Mucosa of stomach (tissue), 1 donor: ENCODE results near the gene SSTR3.

Experiments
- H3K27me3 ChIP-seq: one replicate; pipeline ENCODE4 v1.7.0; 2013; ENCODE audit warnings: mild to moderate bottlenecking, low read length; ENCODE audit not compliant: control insufficient read depth, insufficient read depth
- H3K36me3 ChIP-seq: one replicate; pipeline ENCODE4 v1.7.0; 2013; ENCODE audit warnings: low read length; ENCODE audit not compliant: control insufficient read depth, insufficient read depth
- H3K4me1 ChIP-seq: one replicate; pipeline ENCODE4 v1.7.0; 2013; ENCODE audit warnings: mild to moderate bottlenecking, low read length; ENCODE audit not compliant: control insufficient read depth, insufficient read depth
- H3K4me3 ChIP-seq: one replicate; pipeline ENCODE4 v1.7.0; 2013; ENCODE audit warnings: low read length
- H3K9ac ChIP-seq: one replicate; pipeline ENCODE4 v1.7.0; 2013; ENCODE audit warnings: mild to moderate bottlenecking, low read length, moderate library complexity
- H3K9me3 ChIP-seq: one replicate; pipeline ENCODE4 v1.7.0; 2013; ENCODE audit warnings: mild to moderate bottlenecking, low read length, moderate library complexity; ENCODE audit not compliant: control insufficient read depth
- donor health status: Pancreatic carcinoma.

Gene SSTR3

GRCh38 chr22:37220543-37220981 lies 8.3 kb upstream of the SSTR3 start:
- Histone ChIP-seq H3K9me3 (no peaks in the 10 kb centered on the region), H3K4me3 (no peak overlapping the region), H3K4me1 (no peaks in the 10 kb centered on the region), H3K36me3 (no peaks in the 10 kb centered on the region), H3K27me3 (no peaks in the 10 kb centered on the region), H3K9ac (no peak overlapping the region)

DNA sequence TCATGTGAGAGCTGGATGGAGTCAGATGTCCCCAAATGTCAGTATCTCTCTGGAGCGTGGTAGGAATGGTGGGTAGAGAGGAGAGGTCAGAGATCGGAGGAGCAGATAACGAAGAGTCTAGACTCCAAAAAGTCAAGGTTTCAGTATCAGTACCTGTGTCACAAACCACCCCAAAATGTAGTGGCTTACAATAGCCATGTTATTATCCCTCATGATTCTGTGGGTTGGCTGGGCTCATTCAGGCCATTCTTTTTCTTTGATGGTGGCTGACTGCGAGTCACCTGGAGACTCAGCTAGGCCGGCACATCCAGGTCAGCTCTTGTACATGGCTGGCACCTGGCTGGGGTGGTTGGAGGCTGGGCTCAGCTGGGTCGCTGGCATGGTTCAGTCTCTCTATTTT lies 7.3 kb upstream of the SSTR3 start:
- Histone ChIP-seq H3K4me3 (no peak overlapping the region), H3K9me3 (no peaks in the 10 kb centered on the region), H3K9ac (no peak overlapping the region), H3K36me3 (no peaks in the 10 kb centered on the region), H3K4me1 (no peaks in the 10 kb centered on the region), H3K27me3 (no peaks in the 10 kb centered on the region)

DNA sequence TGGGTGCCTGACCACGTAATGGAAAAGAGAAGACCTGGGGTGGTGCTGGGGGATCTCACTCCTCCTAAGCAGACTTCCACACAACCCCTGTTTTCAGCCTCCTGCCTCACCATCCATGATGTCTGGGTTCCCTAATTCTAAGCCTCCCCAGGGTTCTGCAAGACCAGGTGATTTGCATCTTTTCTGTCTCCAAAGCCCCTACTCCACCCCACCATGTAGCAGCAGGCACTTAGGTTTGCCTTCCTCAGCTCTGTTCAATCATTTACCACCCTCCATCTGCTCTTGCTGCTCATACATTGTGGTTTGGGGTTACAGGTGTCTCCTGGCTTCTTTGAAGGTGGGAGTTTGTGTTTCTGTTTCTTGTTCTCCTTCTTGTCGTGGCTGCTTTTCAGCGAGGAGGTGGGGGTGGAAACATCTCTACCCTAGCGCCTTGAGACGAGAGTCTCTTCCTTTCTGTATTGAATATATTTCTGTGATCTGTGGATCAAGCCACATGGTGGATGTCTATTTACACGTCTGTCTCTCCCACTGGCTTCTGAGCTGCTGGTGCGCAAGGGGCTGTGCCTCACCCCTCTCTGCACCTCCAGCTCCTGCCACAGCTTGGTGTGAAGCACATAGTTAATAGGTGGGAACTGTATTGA lies 6.6 kb upstream of the SSTR3 start:
- Histone ChIP-seq H3K4me3 (no peak overlapping the region), H3K36me3 (no peaks in the 10 kb centered on the region), H3K27me3 (no peaks in the 10 kb centered on the region), H3K9me3 (no peaks in the 10 kb centered on the region), H3K4me1 (no peaks in the 10 kb centered on the region), H3K9ac (no peak overlapping the region)

GRCh38 chr22:37218399-37218770 lies 6.1 kb upstream of the SSTR3 start:
- Histone ChIP-seq H3K9me3 (no peaks in the 10 kb centered on the region), H3K4me3 (no peak overlapping the region), H3K27me3 (no peaks in the 10 kb centered on the region), H3K4me1 (no peaks in the 10 kb centered on the region), H3K9ac (no peak overlapping the region), H3K36me3 (no peaks in the 10 kb centered on the region)

DNA sequence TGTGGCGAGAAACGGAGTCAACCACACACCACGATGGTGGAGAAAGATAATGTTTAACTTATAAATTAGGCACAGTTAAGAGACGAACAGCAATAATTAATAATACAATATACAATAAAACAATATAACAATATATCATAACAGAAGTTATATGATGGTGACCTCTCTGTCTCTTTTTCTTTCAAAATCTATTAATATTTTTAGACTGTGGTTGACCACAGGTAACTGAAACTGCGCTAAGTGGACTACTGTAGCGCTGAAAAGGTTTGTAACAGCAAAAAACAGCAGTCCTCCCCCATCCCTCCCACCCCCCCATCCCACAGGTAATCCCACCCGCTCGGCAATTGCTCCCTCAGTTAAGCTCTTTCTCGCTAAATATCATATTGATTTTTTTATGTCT lies 3.6 kb upstream of the SSTR3 start:
- Histone ChIP-seq H3K9me3 (no peaks in the 10 kb centered on the region), H3K4me3 (no peak overlapping the region), H3K4me1 (no peaks in the 10 kb centered on the region), H3K9ac (no peak overlapping the region), H3K27me3 (peaks cover 5% of the 10 kb centered on the region), H3K36me3 (no peaks in the 10 kb centered on the region)

DNA sequence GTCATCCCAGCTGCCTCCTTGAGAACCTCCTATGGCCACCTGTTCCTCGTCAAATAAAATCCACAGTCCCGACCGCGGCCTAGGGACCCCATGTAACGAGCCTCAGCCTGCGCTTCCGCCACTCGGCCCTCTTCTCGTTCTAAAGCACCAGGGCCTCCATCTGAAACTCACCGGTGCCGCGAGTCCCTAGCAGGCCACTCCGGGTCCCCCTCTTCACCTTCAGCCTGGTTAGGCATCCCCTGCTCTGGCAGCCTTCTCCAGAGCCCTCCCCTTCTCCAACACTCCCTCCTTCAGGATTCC lies 2.4 kb upstream of the SSTR3 start:
- H3K4me1 ChIP-seq: no peaks in the 10 kb centered on the region
- H3K9me3 ChIP-seq: no peaks in the 10 kb centered on the region
- H3K27me3 ChIP-seq: peaks cover 12% of the 10 kb centered on the region
- no peak overlapping the region for H3K4me3 ChIP-seq
- H3K36me3 ChIP-seq: no peaks in the 10 kb centered on the region
- no peak overlapping the region for H3K9ac ChIP-seq

GRCh38 chr22:37213941-37214730 lies 1.9 kb upstream of the SSTR3 start:
- H3K4me3 ChIP-seq: no peak overlapping the region
- no peaks in the 10 kb centered on the region for H3K36me3 ChIP-seq
- no peaks in the 10 kb centered on the region for H3K9me3 ChIP-seq
- H3K4me1 ChIP-seq: no peaks in the 10 kb centered on the region
- H3K27me3 ChIP-seq: peaks cover 12% of the 10 kb centered on the region
- no peak overlapping the region for H3K9ac ChIP-seq

DNA sequence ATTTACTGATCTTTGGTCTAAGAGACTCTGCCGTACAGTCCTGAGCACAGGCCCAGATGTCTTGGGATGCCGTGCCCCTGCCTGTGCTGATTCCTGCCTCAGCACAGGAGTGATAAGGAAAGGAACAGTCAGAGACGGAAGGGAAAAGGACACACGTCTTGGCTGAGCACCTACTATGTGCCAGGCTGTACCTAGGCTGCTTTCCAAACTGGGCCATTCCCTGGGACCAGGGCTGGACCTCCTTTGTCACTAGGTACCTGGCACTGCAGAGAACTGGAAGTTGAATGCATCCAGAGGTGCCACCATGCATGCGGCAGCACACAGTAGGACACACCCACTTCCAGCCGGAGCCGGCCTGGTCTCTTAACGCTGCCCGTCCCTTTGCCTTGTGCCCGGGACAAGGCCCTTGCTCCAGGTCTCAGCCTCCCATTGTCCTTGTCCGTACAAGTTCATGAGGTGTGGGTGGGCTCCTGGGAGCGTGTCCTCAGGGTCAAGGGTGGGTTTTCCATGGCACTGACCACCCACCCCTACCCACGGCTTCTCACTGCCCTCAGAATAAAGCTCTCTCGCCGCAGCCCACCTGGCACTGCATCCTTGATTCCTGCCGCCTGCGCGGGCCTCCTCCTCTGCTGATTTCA lies 1.1 kb upstream of the SSTR3 start:
- H3K4me3 ChIP-seq: no peak overlapping the region
- H3K9me3 ChIP-seq: no peaks in the 10 kb centered on the region
- no peak overlapping the region for H3K9ac ChIP-seq
- no peaks in the 10 kb centered on the region for H3K36me3 ChIP-seq
- H3K27me3 ChIP-seq: peaks cover 12% of the 10 kb centered on the region
- H3K4me1 ChIP-seq: no peaks in the 10 kb centered on the region

DNA sequence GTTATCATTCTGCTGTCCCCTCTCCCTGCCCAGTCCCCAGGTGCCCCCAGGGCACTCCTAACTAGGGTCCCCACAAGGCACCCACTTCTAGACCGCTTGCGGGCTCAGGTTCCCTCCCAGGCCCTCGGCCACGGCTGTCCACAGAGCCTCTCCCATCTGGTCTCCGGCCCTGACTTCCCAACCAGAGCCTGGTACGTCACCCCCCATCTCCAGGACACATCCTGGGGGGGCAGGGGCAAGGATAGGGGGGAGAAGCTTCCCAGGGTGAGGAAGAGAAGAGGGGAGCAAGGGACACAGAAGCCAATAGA lies 457 bp downstream of the SSTR3 start:
- Histone ChIP-seq H3K36me3 (no peaks in the 10 kb centered on the region), H3K27me3 (peaks cover 12% of the 10 kb centered on the region), H3K9ac (no peak overlapping the region), H3K4me3 (no peak overlapping the region), H3K4me1 (no peaks in the 10 kb centered on the region), H3K9me3 (no peaks in the 10 kb centered on the region)

GRCh38 chr22:37211075-37211865 lies 1.0 kb downstream of the SSTR3 start:
- Histone ChIP-seq H3K4me3 (no peak overlapping the region), H3K36me3 (no peaks in the 10 kb centered on the region), H3K9ac (no peak overlapping the region), H3K4me1 (no peaks in the 10 kb centered on the region), H3K9me3 (no peaks in the 10 kb centered on the region), H3K27me3 (peaks cover 12% of the 10 kb centered on the region)

- Histone ChIP-seq H3K9me3 (no peaks in the 10 kb centered on the region), H3K9ac (no peak overlapping the region), H3K4me3 (no peak overlapping the region), H3K36me3 (no peaks in the 10 kb centered on the region), H3K4me1 (no peaks in the 10 kb centered on the region), H3K27me3 (peaks cover 12% of the 10 kb centered on the region)
Observed at GRCh38 chr22:37210041-37210803, 2.1 kb downstream of the SSTR3 start.
